Ishikawa (cell line): ENCODE measurements around the gene FMNL2.

ENCODE experiments used
- CEBPB ChIP-seq: IDR thresholded peaks from 2 replicates; pipeline ENCODE4 v1.6.1; 2012
- CREB1 ChIP-seq: IDR thresholded peaks from 2 replicates; pipeline ENCODE4 v1.6.1; 2012; ENCODE audit warnings: low read depth
- EGR1 ChIP-seq: IDR thresholded peaks from 2 replicates; pipeline ENCODE4 v1.6.1; 2012
- EP300 ChIP-seq: IDR thresholded peaks from 2 replicates; pipeline ENCODE4 v1.6.1; 2012; ENCODE audit warnings: borderline replicate concordance
- FOXM1 ChIP-seq: IDR thresholded peaks from 2 replicates; pipeline ENCODE4 v1.6.1; 2012; ENCODE audit warnings: low read depth, borderline replicate concordance
- MAX ChIP-seq: IDR thresholded peaks from 2 replicates; pipeline ENCODE4 v1.6.1; 2012
- NFIC ChIP-seq: IDR thresholded peaks from 2 replicates; pipeline ENCODE4 v1.6.1; 2012
- RAD21 ChIP-seq: IDR thresholded peaks from 2 replicates; pipeline ENCODE4 v1.6.1; 2012; ENCODE audit warnings: low read depth
- TAF1 ChIP-seq: IDR thresholded peaks from 2 replicates; pipeline ENCODE4 v1.6.1; 2012; ENCODE audit warnings: low read depth, mild to moderate bottlenecking
- TCF12 ChIP-seq: IDR thresholded peaks from 2 replicates; pipeline ENCODE4 v1.6.1; 2012; ENCODE audit warnings: low read depth
- TEAD4 ChIP-seq: IDR thresholded peaks from 2 replicates; pipeline ENCODE4 v1.6.1; 2012
- USF1 ChIP-seq: IDR thresholded peaks from 2 replicates; pipeline ENCODE4 v1.6.1; 2012
- YY1 ChIP-seq: IDR thresholded peaks from 2 replicates; pipeline ENCODE4 v1.6.1; 2012; ENCODE audit warnings: low read depth
- ZBTB7A ChIP-seq: IDR thresholded peaks from 2 replicates; pipeline ENCODE4 v1.6.1; 2012; ENCODE audit warnings: low read depth
- TF ChIP-seq, protein P1 (sequence below): IDR thresholded peaks from 2 replicates; pipeline ENCODE4 v1.6.1; 2012; ENCODE audit warnings: low read depth, mild to moderate bottlenecking

FMNL2 gene

DNA sequence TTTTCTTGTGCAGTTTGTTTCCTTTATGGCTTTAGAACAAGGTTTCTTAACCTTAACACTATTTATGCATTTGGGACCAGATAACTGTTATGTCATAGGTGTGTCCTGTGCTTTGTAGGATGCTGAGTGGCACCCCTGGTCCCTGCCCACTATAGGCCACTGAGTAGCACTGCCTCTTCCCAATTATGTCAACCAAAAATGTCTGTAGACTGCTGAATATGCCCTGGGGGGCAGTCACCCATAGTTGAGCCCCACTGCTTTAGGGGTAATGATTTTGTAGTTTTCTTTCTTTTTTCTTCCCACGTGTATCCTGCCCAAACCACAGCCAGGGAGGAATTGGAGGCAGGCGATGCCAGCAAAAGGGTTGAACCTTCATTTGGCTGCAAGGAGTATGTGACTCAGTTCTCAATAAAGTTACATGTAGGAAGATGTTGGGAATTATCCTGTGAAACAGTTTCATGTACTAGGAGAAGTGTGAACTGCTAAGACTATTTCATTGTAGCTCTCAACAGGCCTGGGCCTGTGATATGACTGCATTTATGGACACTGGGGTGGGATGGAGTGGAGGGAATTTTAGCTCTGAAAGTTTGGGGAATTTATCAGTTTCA, 65.7 kb downstream of the FMNL2 start:
- TF ChIP-seq TEAD4 (no peak), ZBTB7A (no peak), TAF1 (no peak), YY1 (no peak), CEBPB (no peak), TCF12 (no peak), EP300 (no peak), MAX (no peak), FOXM1 (no peak), NFIC (no peak), CREB1 (no peak), RAD21 (no peak), USF1 (no peak), EGR1 (no peak)
- TF ChIP-seq, protein P1, sequence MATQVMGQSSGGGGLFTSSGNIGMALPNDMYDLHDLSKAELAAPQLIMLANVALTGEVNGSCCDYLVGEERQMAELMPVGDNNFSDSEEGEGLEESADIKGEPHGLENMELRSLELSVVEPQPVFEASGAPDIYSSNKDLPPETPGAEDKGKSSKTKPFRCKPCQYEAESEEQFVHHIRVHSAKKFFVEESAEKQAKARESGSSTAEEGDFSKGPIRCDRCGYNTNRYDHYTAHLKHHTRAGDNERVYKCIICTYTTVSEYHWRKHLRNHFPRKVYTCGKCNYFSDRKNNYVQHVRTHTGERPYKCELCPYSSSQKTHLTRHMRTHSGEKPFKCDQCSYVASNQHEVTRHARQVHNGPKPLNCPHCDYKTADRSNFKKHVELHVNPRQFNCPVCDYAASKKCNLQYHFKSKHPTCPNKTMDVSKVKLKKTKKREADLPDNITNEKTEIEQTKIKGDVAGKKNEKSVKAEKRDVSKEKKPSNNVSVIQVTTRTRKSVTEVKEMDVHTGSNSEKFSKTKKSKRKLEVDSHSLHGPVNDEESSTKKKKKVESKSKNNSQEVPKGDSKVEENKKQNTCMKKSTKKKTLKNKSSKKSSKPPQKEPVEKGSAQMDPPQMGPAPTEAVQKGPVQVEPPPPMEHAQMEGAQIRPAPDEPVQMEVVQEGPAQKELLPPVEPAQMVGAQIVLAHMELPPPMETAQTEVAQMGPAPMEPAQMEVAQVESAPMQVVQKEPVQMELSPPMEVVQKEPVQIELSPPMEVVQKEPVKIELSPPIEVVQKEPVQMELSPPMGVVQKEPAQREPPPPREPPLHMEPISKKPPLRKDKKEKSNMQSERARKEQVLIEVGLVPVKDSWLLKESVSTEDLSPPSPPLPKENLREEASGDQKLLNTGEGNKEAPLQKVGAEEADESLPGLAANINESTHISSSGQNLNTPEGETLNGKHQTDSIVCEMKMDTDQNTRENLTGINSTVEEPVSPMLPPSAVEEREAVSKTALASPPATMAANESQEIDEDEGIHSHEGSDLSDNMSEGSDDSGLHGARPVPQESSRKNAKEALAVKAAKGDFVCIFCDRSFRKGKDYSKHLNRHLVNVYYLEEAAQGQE, result no peak

DNA sequence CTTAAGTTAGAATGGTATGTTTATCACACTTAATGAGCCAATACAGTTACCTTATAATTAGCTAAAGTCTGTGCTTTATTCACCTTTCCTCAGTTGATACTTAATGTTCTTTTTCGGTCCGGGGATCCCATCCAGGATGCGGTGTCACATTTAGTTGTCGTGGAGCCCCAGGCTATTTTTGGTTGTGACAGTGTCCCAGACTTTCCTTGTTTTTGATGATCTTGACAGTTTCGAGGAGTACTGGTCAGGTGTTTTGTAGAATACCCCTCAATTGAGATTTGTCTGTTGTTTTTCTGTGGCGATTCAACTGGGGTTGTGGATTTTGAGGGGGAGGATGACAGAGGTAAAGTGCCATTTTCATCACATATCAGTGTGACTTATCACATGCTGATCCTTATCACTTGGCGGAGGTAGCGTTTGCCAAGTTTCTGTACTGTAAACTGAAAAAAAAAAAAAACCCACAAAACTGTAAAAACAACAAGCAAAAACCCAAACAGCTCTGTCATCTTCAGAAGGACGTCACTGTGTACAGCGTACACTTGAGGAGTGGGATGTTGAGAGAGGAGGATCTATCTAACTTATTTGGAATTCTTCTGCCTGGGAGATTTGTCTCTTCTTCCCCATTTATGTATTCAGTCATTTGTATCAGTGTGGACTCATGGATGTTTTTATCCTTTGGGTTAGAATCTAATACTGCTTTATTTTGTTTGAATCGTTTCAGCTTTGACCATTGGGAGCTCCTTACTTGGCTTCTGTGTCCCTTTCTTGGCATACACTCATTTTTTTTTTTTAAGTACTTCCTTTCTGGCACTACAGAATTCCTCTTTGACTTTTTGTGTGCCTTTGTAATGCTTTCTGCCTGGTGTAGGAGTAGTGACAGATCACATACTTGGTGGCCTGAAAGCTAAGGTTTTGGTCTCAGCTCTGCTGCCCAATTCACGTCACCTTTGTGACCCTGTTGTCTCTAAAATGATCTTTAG, 68.1 kb downstream of the FMNL2 start:
- no peak for TF ChIP-seq TCF12
- TF ChIP-seq MAX, result no peak
- TF ChIP-seq USF1, result no peak
- TF ChIP-seq CEBPB, result no peak
- TF ChIP-seq TAF1, result no peak
- no peak for TF ChIP-seq CREB1
- TF ChIP-seq TEAD4, result no peak
- TF ChIP-seq EP300, result no peak
- TF ChIP-seq FOXM1, result no peak
- no peak for TF ChIP-seq ZBTB7A
- TF ChIP-seq NFIC, result no peak
- no peak for TF ChIP-seq EGR1
- TF ChIP-seq, protein P1, result no peak
- no peak for TF ChIP-seq RAD21
- TF ChIP-seq YY1, result no peak

DNA sequence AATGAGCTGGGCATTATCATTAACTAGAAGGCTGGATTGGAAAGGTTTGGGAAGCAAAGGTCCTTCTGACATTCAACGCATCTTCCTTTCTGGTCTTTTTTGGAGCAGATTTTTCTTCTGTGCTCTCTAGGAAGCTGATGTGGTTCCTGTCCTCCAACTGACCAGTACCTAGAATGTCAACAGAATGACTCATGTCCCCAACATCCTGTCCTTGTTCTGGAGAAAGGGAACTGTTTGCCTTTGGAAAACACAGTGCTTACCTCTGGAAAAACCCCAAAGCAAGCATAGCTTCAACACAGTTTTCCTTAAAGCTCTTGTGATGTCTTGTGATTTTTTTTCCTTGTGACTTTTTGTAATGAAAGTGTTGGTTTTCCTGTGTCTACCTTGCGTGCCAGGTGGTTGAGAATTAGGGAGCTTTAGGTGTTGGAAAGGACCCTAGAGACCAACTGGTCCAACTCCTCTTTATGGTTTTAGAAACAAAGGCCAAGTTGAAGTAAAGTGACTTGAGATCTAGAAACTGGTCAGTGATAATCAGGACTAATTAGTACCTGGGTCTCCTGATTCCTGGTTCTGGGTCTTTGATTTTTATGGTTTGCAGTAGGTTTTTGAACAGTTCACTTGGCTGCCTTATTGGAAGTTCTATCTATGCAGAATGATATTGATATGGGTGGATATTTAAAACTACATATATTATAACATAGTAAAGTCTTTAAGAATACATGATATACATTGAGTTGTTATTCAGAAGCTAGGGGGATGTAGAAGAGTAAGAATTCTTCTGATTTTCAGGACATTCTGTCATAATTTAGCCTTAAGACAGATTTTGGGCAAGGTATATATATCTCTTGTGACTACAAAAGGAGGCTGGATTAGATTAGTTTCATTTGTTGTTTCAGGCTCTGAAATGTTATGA, 70.5 kb downstream of the FMNL2 start:
- TF ChIP-seq EP300 (no peak), TAF1 (no peak), YY1 (no peak), CREB1 (no peak), TEAD4 (no peak), USF1 (no peak), FOXM1 (no peak), TCF12 (no peak), RAD21 (no peak), MAX (no peak), EGR1 (no peak), ZBTB7A (no peak), CEBPB (no peak)
- TF ChIP-seq, protein P1, result no peak
